H9 (cell line): Measurements from ENCODE around the gene MYCN. TPM values are rescaled to one million over a fixed set of nuclear protein-coding genes. Genes with fewer than 3 reads are reported as not detected.

Source experiments
- DNase-seq: peaks from one replicate; pipeline ENCODE4 v3.0.0-alpha.2; 2017
- H2AFZ ChIP-seq: one replicate; pipeline ENCODE4 v1.6.1; 2013; ENCODE audit warnings: mild to moderate bottlenecking, low read length, control low read depth, moderate library complexity
- H2AK5ac ChIP-seq: 2 replicates; pipeline ENCODE4 v1.6.1; 2013; ENCODE audit warnings: low read length, control low read depth, mixed read lengths; ENCODE audit not compliant: insufficient read length
- H2BK120ac ChIP-seq: one replicate; pipeline ENCODE4 v1.6.1; 2013; ENCODE audit warnings: low read depth, mild to moderate bottlenecking, low read length, control low read depth, inconsistent platforms; ENCODE audit not compliant: poor library complexity, severe bottlenecking
- H2BK12ac ChIP-seq: 2 replicates; pipeline ENCODE4 v1.6.1; 2013; ENCODE audit warnings: low read length, control low read depth, mixed read lengths, low read depth; ENCODE audit not compliant: insufficient read length
- H2BK15ac ChIP-seq: 2 replicates; pipeline ENCODE4 v1.6.1; 2013; ENCODE audit warnings: low read depth, low read length, control low read depth
- H2BK20ac ChIP-seq: one replicate; pipeline ENCODE4 v1.6.1; 2013; ENCODE audit warnings: low read depth, mild to moderate bottlenecking, low read length, control low read depth, inconsistent platforms; ENCODE audit not compliant: poor library complexity, severe bottlenecking
- H2BK5ac ChIP-seq: 2 replicates; pipeline ENCODE4 v1.6.1; 2013; ENCODE audit warnings: low read length, control low read depth, mixed read lengths; ENCODE audit not compliant: insufficient read length
- H3K14ac ChIP-seq: 2 replicates; pipeline ENCODE4 v1.6.1; 2013; ENCODE audit warnings: low read length, control low read depth; ENCODE audit not compliant: insufficient read depth
- H3K18ac ChIP-seq: 2 replicates; pipeline ENCODE4 v1.6.1; 2013; ENCODE audit warnings: low read depth, mild to moderate bottlenecking, mixed read lengths, low read length, control low read depth; ENCODE audit not compliant: insufficient read length
- H3K23ac ChIP-seq: 2 replicates; pipeline ENCODE4 v1.6.1; 2013; ENCODE audit warnings: low read length, control low read depth, mixed read lengths, low read depth; ENCODE audit not compliant: insufficient read length
- H3K23me2 ChIP-seq: 2 replicates; pipeline ENCODE4 v1.6.1; 2013; ENCODE audit warnings: low read depth, mild to moderate bottlenecking, mixed read lengths, low read length, control low read depth; ENCODE audit not compliant: insufficient read length, poor library complexity, severe bottlenecking
- H3K27ac ChIP-seq: 2 replicates; pipeline ENCODE4 v1.5.1; 2013; ENCODE audit warnings: low read length, control low read depth, mixed read lengths, low read depth; ENCODE audit not compliant: insufficient read length
- H3K27me3 ChIP-seq: 2 replicates; pipeline ENCODE4 v1.6.1; 2013; ENCODE audit warnings: low read length, control low read depth, inconsistent platforms; ENCODE audit not compliant: insufficient read depth
- H3K4ac ChIP-seq: 2 replicates; pipeline ENCODE4 v1.6.1; 2013; ENCODE audit warnings: low read depth, mild to moderate bottlenecking, control low read depth, inconsistent platforms, low read length, moderate library complexity
- H3K4me1 ChIP-seq: 2 replicates; pipeline ENCODE4 v1.6.1; 2013; ENCODE audit warnings: low read length, control low read depth, inconsistent platforms; ENCODE audit not compliant: insufficient read depth
- H3K4me2 ChIP-seq: 2 replicates; pipeline ENCODE4 v1.6.1; 2013; ENCODE audit warnings: low read length, control low read depth, mixed read lengths; ENCODE audit not compliant: insufficient read length, insufficient read depth
- H3K56ac ChIP-seq: 2 replicates; pipeline ENCODE4 v1.6.1; 2013; ENCODE audit warnings: low read depth, mild to moderate bottlenecking, mixed read lengths, low read length, control low read depth; ENCODE audit not compliant: insufficient read length
- H3K79me1 ChIP-seq: 2 replicates; pipeline ENCODE4 v1.6.1; 2013; ENCODE audit warnings: low read depth, mild to moderate bottlenecking, moderate library complexity, low read length, control low read depth, inconsistent platforms; ENCODE audit not compliant: insufficient read depth, poor library complexity, severe bottlenecking
- H3K79me2 ChIP-seq: 2 replicates; pipeline ENCODE4 v1.6.1; 2013; ENCODE audit warnings: low read length, control low read depth, inconsistent platforms; ENCODE audit not compliant: insufficient read depth
- H3K9ac ChIP-seq: 2 replicates; pipeline ENCODE4 v1.6.1; 2013; ENCODE audit warnings: low read length, control low read depth, mixed read lengths; ENCODE audit not compliant: insufficient read length; ENCODE audit errors: extremely low read depth
- H3K9me3 ChIP-seq: one replicate; pipeline ENCODE4 v1.6.1; 2013; ENCODE audit warnings: low read depth, low read length, inconsistent platforms; ENCODE audit not compliant: control insufficient read depth
- H3T11ph ChIP-seq: one replicate; pipeline ENCODE4 v1.6.1; 2013; ENCODE audit warnings: mild to moderate bottlenecking, low read length, control low read depth, inconsistent platforms
- H4K20me1 ChIP-seq: one replicate; pipeline ENCODE4 v1.6.1; 2013; ENCODE audit not compliant: control insufficient read depth, insufficient read length, insufficient read depth
- H4K5ac ChIP-seq: 2 replicates; pipeline ENCODE4 v1.6.1; 2013; ENCODE audit warnings: low read depth, mild to moderate bottlenecking, mixed read lengths, low read length, control low read depth; ENCODE audit not compliant: insufficient read length
- H4K8ac ChIP-seq: replicated peaks from 2 replicates; pipeline ENCODE4 v1.6.1; 2013; ENCODE audit warnings: low read length, control low read depth, mixed read lengths, low read depth; ENCODE audit not compliant: insufficient read length
- H4K91ac ChIP-seq: 2 replicates; pipeline ENCODE4 v1.6.1; 2013; ENCODE audit warnings: low read depth, mild to moderate bottlenecking, moderate library complexity, mixed read lengths, low read length, control low read depth; ENCODE audit not compliant: insufficient read length
- H3K27ac Mint-ChIP-seq, 3 experiments: 2 replicates in 2 of 3; 3 replicates in 1 of 3; pipeline ENCODE4 v1.8.0; 2020 to 2021; ENCODE audit warnings: mixed read lengths in 3 of 3, mild to moderate bottlenecking in 1 of 3, moderate library complexity in 1 of 3
- H3K27me3 Mint-ChIP-seq: 2 replicates; pipeline ENCODE4 v1.8.0; 2021; ENCODE audit warnings: low read depth, mild to moderate bottlenecking, moderate library complexity, mixed read lengths
- H3K36me3 Mint-ChIP-seq, 3 experiments: 2 replicates in 2 of 3; 3 replicates in 1 of 3; pipeline ENCODE4 v1.8.0; 2020 to 2021; ENCODE audit warnings: low read depth in 3 of 3, mixed read lengths in 3 of 3; ENCODE audit not compliant: insufficient read depth in 1 of 3
- H3K4me1 Mint-ChIP-seq, 2 experiments: 2 replicates each; pipeline ENCODE4 v1.8.0; 2020; ENCODE audit warnings: mixed read lengths in 2 of 2
- H3K4me3 Mint-ChIP-seq, 2 experiments: 2 replicates in 1 of 2; 3 replicates in 1 of 2; pipeline ENCODE4 v1.8.0; 2020 to 2021; ENCODE audit warnings: mild to moderate bottlenecking in 2 of 2, mixed read lengths in 2 of 2, moderate library complexity in 1 of 2
- H3K9me3 Mint-ChIP-seq, 2 experiments: 2 replicates in 1 of 2; 3 replicates in 1 of 2; pipeline ENCODE4 v1.8.0; 2020; ENCODE audit warnings: mild to moderate bottlenecking in 2 of 2, mixed read lengths in 2 of 2, moderate library complexity in 1 of 2
- WGBS: extraction: QIAGEN DNeasy Blood & Tissue Kit; methylation state at CpG from one replicate; pipeline ENCODE4 v1.1.7; 2013; ENCODE audit warnings: missing lambda C conversion rate, low lambda C conversion rate, mixed read lengths; ENCODE audit not compliant: insufficient read length; ENCODE audit errors: extremely low coverage; 5-methylcytosine and 5-hydroxymethylcytosine counted together
- total RNA-seq: library from RNA; stranded (reverse); gene quantifications from 2 replicates; pipeline ENCODE4 v1.2.1, GENCODE V29; 2021
- TF ChIP-seq, protein P1 (sequence below): fragments of 200-600 bp; sonication (generic); conservative IDR thresholded peaks from 3 replicates; pipeline ENCODE4 v1.8.0; 2021; ENCODE audit warnings: antibody characterized with exemption, mild to moderate bottlenecking

MYCN gene
- total RNA-seq, 1 experiment from 2014 or later: 100.0 TPM

GRCh38 chr2:15976354-15976753 lies 36.0 kb downstream of the MYCN start:
- Histone ChIP-seq H2BK12ac (no peak overlapping the region), H3T11ph (no peak overlapping the region), H3K9me3 (no peaks in the 10 kb centered on the region), H3K56ac (no peak overlapping the region), H3K79me1 (no peaks in the 10 kb centered on the region), H3K23me2 (peaks cover 2% of the 10 kb centered on the region), H4K20me1 (no peaks in the 10 kb centered on the region), H4K5ac (no peak overlapping the region), H3K4me2 (no peak overlapping the region), H2AFZ (no peak overlapping the region), H3K27me3 (no peaks in the 10 kb centered on the region), H2BK5ac (no peak overlapping the region), H3K14ac (no peak overlapping the region), H3K9ac (no peak overlapping the region), H2BK120ac (no peak overlapping the region), H3K79me2 (no peaks in the 10 kb centered on the region), H2AK5ac (no peak overlapping the region), H4K91ac (no peak overlapping the region), H4K8ac (no peak overlapping the region), H2BK15ac (no peak overlapping the region), H2BK20ac (no peak overlapping the region), H3K23ac (no peak overlapping the region), H3K4me1 (no peaks in the 10 kb centered on the region; the same call in 1 of the 2 replicates), H3K4ac (no peak overlapping the region), H3K18ac (no peak overlapping the region), H3K27ac (no peak overlapping the region)
- TF ChIP-seq, protein P1, sequence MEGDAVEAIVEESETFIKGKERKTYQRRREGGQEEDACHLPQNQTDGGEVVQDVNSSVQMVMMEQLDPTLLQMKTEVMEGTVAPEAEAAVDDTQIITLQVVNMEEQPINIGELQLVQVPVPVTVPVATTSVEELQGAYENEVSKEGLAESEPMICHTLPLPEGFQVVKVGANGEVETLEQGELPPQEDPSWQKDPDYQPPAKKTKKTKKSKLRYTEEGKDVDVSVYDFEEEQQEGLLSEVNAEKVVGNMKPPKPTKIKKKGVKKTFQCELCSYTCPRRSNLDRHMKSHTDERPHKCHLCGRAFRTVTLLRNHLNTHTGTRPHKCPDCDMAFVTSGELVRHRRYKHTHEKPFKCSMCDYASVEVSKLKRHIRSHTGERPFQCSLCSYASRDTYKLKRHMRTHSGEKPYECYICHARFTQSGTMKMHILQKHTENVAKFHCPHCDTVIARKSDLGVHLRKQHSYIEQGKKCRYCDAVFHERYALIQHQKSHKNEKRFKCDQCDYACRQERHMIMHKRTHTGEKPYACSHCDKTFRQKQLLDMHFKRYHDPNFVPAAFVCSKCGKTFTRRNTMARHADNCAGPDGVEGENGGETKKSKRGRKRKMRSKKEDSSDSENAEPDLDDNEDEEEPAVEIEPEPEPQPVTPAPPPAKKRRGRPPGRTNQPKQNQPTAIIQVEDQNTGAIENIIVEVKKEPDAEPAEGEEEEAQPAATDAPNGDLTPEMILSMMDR: no peak
- Mint-ChIP-seq H3K36me3 (peaks cover 0 to 4% (median 0%) of the 10 kb centered on the region in 3 experiments; a peak in 2 of 7 replicates), H3K4me1 (peaks cover 53 to 58% of the 10 kb centered on the region in 2 experiments), H3K27me3 (no peaks in the 10 kb centered on the region; the same call in 1 of the 2 replicates), H3K27ac (no peak overlapping the region), H3K9me3 (peaks cover 0 to 3% of the 10 kb centered on the region in 2 experiments; a peak in 1 of 5 replicates), H3K4me3 (no peak overlapping the region)
- no peak for DNase-seq
- no CpG with 5 or more reads among the region's 7 CpGs for WGBS
